Embryonic facial prominence (tissue), 1 donor: ENCODE results near the gene TPRG1L.
A peak's percentile ranks its signal among the peaks of the same experiment; 100 is the strongest.
"Not testable (repeated sequence)": the region's sequence is repeated elsewhere in the genome, so short reads cannot be mapped to it uniquely, and the experiment has no call there.

Source experiments
- DNase-seq: peaks from one replicate; pipeline ENCODE4 v3.0.0-alpha.2; 2016; ENCODE audit errors: extremely low spot score

TPRG1L gene

DNA sequence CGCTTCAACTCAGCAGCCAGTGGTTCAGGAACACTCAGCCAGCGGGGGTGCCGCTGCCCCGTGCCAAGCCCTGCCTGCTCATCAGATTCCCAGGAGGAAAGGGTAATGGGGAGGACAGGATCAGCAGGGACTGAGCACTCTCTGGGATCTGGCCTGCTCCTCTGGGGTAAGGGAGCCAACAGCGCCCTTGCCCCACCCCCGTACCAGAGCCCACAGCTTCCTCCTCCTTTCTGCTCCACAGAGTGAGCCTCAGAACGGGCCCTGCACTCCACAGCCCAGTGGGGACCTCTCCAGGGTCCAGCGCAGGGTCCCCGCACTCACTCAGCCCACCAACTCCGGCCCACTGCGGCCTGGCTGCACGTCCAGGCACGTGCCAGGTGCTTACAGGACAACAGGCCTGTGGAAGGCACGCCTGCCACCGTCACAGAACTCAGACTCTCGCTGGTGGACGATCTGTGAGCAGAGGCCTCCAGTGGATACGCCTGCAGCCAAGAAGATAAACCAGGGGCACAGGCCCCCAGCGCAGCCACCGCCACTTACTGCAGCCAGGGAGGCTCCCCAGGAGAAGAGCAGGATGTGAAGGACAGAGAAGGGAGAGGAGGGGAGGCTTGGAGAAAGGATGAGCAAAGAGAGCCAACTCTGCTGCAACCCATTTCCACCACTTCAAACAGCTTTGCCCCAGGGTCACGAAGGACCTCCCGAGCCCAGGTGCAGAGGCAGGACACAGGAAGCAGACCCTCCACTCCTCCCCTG, 15.6 kb upstream of the TPRG1L start:
- DNase-seq, result no peak

DNA sequence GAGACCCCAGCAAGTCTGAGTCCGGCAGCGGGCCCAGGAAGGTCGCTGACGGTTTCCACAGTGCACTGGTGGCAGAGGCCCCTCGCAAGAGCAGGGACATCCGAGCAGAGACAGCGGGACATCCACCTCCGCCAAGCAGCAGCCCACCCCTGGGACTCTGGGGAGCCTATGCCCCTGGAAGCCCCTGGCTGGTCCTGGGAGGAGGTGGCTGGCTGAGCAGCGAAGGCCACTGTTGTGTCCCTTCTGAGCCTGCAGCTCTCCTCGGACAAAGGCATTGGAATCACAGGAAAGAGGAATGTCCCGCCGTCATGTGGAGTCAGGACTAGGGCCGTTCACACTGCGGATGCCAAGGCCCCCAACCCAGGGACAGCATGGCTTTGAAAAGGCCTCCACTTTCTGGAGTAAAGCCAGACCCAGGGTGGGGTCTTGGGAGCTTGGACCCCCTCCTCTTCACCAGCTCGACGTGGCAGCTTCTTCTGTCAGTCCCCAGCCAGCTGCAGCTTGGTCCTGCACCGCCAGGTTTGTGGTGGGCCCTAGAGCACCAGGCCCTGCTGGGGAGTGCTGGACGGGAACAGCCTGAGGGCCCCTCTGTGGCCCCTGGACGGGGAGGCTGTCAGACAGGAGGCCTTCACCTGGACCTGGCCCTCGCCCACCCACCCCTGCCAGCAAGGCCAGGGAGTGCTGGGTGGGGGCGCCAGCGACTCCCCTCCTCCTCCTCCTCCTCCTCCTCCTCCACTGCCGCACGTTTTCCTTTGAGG, 14.9 kb upstream of the TPRG1L start:
- no peak for DNase-seq

DNA sequence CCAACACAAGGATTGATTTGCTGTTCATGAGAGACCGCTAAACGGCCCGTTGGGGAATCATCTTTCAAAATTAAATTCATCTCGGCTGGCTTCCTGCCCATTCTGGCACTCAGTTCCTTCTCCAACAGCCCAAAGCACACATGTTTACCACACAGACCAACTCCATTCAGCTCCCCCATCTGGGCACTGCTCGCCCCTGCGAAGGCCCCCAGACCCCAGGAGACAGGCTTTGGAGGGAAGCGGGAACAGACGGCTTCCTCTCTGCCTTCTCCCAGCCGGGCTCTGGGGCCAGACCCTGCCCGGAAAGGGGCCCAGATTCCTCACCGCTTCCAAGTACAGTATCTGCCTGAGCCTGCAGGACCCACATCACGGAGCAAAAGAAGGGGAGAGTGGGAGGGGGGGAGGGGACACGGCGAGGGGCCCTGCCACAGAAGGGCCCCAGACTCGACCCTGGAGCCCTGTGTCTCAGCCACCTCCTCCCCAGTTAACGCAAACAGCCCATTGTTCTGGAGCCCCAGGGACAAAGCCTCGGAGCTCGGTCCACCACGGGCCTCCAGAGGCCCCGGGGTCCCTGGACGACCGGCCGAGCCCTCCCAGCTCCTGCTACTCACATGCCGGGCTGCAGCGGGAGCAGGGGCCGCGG, 14.2 kb upstream of the TPRG1L start:
- peak; percentile 84 for DNase-seq

DNA sequence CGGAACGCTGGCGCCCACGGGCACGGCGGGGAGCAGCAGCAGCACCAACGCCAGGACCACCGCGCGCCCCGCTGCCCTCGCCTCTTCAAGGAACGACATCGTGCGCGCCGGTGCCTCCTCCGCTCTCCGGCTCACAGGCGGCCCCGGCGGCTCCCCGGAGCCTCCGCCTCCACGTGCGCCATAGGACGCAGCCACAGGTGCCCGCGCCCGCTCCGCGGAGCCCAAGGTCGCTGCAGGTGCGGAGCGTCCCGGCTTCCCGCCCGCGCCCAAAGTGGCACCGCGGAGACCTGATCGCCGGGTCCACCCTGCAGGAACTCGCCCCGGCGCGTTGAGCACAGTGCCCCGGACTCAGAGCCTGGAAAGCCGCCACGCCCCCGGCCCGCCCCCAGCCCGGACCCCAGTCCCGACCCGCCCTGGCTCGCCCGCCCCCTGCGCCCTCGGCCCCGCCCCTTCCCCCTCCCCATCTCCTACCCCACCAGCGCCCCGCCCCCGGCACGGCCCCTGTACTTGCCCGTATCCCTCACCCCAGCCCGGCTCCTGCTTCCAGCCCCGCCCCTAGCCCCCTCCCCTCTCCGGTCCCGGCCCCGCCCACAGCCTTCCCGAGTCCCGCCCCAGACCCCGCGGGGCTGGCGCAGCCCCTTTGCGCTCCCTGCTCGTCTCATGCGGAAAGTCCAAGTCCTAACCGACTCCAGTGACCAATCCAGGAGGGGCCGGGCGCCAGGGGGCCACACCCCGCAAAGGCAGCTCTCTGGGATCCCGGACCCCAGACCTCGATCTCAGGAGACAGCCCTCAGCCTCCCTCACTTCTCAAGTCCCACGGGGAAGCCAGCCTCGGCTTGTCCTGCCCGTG, 13.4 kb upstream of the TPRG1L start, which contains the start of gene MEGF6:
TSS of gene MEGF6 (minus strand) at position 339 of the 850 bp plus-strand sequence. CDS start at position 99, 240 bp downstream.
- DNase-seq, result peak; percentile 71

DNA sequence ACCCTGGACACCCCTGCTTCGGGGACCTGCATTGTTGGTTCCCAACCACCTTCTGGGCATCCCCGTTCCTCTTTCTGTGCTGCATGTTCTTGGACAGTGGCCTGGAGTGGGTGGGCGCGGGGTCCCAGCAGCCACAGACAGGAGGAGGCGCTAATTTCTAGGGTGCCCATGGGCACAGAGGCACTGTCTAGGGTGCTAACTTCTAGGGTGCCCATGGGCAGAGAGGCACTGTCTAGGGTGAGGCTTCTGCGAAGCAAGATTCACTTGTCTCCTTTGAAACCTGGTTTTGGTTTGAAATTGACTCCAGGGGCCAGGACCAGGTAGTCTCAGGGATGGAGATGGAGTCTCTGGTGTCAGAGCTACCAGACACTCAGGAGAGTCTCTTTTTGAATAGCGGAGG, 12.7 kb upstream of the TPRG1L start:
- no peak for DNase-seq

DNA sequence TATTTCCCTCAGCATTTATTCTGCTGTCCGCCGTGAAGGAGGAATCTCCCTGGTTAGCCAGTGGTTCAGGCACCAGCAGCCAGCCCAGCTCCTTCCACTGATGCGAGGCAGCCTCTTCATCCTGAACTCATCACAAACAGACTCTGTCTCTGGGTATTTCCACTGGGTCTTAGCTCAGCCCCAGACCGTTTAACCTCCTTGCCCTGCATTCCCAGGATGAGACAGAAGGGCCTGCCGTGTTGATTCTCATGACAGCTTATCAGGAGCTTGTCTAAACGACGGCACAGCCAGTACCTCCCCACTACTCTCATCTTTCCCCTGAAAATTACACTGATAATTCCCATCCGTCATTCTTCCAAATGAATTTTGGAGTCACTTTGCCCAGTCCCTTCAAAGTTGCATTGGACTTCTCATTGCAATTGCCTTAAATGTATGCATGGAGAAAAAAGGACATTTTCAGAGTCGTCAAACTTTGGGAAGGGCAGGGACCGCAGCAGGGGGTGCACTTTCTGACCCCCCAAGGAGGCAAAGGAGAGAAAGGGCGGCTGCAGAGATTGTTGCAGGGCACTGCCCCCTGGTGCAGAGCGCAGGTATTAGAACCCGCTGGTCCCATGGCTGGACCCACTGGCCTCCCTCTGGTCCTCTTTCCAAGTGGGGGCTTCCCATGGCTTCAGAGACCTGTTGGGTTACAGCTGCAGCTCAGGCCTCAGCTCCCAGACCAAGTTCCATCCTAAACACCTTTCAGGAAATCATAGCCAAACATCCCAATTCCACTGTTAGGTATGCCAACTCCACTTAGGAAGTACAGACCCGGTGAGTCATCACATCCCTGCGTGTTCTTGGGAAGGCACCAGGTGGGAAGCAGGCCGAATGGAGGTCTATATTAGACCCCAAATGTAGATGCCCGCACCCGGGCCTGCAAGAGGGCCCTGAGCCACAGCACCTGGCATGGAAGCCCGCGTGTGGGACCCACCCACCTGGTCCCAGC, 9.8 kb upstream of the TPRG1L start:
- DNase-seq, result no peak

DNA sequence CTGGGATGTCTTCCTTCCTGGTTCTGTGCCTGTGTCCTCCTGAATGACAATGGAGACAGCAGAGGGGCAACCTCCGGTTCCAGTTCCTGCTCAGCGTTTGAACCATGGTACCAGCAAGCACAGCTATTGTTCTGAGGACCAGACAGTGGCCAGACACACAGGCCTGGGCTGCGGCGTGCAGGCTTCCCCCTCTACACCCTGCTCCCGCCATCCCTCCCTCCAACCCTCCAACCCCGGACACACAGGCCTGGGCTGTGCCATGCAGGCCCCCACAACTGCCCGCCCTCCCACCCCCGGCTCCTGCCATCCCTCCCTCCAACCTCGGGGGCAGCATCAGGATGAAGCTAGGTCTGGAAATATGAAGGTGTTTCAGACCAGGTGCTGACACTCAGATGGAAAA, 8.0 kb upstream of the TPRG1L start:
- DNase-seq, result no peak

DNA sequence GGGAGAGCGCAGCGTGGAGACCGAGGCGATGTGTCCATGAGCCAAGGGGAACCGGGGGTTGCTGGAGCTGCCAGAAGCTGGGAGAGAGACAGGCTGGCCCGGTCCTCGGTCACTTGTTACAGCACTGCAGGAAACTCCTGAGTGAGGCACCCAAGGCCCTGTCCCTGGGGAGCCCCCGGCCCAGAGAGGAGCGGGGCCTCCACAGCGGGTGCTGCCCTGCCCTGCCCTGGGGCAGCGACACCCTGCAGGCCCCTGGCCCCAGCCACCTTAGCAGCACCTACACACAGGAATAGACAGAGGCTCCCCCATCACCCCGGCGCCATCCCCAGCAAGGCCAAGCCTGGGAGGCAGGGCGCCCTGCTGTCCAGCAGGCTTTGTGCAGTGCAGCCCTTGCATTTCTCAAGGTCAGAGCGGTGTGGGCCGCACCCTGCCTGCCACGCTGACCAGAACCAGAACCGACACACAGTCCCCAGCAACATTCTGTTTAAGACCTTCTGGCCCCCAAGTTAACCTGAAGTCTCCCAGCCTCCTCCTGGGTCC, 6.9 kb upstream of the TPRG1L start:
- no peak for DNase-seq

DNA sequence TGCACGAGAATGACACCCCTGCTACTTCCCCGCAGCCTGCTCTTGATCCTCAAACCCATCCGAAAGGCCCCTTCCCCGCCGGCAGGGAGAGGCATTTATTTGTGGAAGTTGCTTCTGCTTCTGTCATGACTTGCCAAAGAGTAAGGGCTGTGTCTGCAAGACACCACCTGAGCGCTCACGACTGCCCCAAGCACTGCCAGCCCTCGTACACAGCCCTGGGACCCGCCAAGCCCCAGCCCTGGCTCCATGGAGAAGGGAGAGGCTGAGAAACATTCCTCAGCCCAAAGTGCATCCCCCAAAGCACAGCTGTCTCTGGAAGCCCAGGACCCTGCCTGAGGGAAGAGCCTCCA, 6.3 kb upstream of the TPRG1L start:
- DNase-seq, result no peak

DNA sequence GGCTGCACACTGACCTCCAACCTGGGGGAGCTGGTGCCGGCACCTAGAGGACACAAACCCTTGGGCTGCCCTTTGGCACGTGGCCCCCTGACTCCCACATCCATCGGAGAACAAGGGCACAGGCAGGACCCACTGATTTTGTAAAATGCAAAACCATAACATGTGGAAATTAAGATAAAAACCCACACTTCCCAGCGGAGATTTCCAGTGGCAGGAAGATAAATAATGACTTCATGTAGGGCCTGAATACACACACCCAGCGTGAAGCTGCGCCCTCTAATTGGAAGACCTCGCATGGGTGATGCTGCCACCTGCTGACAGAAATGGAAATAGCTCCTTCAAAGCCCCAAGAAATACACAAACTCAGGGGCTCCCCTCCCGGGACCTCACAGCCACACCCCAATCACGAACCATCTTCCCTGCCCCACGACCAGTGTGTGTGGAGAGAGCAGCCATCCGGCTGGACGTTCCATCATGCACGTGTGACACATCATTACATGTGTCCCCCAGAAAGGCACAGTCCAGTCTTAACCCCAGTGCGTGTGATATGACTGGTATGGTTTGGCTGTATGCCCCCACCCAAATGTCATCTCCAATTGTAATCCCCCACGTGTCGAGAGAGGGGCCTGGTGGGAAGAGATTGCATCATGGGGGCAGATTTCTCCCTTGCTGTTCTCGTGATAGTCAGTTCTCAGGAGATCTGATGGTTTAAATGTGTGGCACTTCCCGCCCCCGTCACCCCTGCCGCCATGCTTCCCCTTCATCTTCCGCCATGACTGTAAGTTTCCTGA, 5.7 kb upstream of the TPRG1L start:
- DNase-seq, result peak; percentile 69

DNA sequence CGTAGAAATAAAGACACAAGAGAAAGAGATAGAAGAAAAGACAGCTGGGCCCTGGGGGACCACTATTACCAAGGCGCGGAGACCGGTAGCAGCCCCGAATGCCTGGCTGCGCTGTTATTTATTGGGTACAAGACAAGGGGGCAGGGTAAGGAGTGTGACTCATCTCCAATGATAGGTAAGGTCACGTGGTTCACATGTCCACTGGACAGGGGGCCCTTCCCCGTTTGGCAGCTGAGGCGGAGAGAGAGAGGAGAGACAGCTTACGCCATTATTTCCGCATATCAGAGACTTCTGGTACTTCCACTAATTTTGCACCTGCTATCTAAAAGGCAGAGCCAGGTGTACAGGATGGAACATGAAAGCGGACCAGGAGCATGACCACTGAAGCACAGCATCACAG, 4.1 kb upstream of the TPRG1L start:
- no peak for DNase-seq

DNA sequence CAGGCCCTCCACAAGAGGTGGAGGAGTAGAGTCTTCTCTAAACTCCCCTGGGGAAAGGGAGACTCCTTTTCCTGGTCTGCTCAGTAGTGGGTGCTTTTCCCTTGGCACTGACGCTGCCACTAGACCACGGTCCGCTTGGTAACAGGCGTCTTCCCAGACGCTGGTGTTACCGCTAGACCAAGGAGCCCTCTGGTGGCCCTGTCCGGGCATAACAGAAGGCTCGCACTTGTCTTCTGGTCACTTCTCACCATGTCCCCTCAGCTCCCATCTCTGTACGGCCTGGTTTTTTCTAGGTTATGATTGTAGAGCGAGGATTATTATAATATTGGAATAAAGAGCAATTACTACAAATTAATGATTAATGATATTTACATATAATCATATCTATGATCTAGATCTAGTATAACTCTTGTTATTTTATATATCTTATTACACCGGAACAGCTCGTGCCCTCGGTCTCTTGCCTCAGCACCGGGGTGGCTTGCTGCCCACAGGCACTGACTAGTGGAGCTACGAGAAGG, 3.6 kb upstream of the TPRG1L start:
- not testable (repeated sequence) for DNase-seq

DNA sequence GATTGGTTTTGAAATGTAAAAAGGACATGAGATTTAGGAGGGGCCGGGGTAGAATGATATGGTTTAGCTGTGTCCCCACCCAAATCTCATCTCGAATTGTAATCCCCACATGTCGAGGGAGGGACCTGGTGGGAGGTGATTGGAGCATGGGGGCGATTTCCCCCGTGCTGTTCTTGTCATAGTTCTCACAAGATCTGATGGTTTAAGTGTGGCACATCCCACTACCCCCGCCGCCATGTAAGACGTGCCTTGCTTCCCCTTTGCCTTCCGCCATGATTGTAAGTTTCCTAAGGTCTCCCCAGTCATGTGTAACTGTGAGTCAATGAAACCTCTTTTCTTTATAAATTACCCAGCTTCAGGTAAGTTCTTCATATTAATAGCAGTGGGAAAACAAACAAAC, 2.7 kb upstream of the TPRG1L start:
- not testable (repeated sequence) for DNase-seq

DNA sequence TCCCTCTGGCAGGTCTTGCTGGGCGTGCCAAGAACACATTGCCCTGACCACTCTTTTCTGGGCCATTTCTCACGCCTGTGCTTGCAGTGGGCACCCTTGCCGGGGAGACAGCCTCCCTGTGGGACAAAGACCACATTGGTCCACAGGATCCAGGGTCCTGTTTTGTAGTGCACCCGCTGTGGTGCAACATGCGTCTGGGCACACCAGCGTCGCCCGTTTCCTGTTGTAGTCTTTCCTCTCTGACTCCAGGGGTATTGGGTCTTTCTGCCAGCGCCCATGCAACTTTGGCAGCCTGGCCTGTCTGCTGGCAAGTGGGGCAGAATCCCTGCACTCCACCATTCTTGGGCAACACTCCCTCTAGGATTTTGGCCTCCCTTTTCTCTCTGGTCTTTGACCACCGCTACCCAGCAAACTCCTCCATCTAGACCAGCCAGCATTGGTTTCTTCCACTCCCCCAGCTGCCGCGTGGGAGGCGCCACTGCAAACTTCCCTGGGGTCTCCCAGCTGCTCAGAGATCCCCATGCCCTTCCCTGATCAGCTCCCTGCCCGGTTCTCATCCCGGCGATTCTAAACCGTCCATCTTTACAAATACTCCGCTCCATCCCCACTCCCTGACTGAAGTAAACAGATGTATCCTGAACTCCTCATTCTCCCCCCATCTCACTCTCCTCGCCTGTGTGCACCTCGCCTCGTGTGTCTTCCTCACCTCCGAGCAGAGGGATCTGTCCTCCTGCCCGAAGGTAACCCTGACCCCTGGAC, 1.2 kb upstream of the TPRG1L start:
- no peak for DNase-seq

DNA sequence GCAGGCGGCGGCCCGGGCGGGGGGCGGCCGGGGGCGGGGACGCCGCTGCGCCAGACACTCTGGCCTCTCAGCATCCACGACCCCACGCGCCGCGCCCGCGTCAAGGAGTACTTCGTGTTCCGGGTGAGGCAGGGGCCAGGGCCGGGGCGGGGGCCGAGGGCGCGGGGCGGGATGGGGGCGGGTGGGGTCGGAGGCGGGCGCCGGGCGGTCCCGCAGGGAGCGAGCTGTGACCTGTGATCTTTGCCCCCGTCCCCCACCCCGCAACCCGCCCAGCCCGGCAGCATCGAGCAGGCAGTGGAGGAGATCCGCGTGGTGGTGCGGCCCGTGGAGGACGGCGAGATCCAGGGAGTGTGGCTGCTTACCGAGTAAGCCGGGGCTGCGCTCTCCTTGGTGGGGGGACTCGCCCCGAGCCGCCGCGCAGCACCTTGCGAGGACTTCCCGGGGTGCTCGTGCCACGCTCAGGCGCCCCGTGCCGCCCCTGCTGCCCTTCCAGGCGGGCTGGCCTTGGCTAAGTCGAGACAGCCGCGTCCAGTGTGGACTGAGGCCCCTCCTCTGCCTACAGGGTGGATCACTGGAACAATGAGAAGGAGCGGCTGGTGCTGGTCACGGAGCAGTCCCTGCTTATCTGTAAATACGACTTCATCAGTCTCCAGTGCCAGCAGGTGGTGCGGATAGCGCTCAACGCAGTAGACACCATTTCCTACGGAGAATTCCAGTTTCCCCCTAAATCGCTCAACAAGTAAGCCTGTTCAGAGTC, 514 bp downstream of the TPRG1L start:
- DNase-seq, result no peak

DNA sequence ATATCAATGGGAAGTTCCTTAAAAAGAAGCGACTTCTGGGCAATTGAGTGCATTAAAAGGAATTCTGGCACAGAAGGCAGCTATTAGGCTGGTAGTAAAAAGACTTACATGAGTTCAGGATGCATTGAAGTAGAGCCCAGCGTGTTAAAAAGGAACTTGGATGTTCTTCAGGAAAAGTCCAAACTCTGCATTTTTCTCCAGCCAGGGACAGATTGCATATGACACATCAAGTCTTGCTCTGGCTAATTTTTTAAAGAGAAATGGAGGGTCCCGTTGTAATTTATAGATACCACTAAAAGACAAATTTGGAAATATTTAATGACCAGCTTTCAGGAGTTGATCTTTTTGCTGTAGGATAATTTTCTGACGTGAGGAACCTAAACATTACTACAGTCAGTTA, 1.2 kb downstream of the TPRG1L start:
- DNase-seq, result no peak

DNA sequence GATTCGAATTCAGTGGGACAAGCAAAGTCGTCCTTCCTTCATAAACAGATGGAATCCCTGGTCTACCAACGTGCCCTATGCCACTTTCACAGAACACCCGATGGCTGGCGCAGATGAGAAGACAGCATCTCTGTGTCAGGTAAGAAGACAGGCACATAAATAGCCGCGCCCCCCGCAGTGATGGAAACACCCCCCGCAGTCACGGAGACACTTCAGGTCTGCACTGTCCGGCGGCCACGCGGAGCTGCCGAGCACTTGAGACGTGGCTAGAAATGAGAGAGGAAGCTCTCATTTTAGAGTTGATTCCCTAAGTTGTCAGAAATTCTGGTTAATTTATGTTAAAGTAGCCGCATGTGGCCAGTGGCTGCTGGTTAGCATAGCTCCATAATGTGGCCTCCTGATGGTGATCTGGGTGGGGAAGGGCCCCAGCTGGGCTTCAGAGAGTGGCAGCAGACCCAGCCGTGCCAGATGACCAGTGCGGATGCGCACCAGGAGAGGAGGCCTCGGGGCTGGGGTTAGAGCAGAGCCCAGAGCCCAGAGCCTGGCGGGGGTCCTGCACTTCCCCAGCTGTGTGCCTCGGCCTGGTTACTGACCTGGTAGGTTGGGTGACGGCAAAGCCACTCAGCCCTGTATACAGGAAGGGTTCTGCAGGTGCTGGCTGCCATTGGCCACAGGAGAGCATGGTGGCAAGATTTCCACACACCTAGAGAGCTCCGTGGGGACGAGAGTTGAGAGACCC, 2.9 kb downstream of the TPRG1L start:
- no peak for DNase-seq
